Astrocyte (in vitro differentiated cells and primary cell): ENCODE data around the gene MCTP1.

Experiments
- EZH2 ChIP-seq: IDR thresholded peaks from 2 replicates; pipeline ENCODE4 v1.6.1; 2012; ENCODE audit warnings: mild to moderate bottlenecking, low read length, inconsistent platforms; ENCODE audit not compliant: insufficient read depth
- TF ChIP-seq, protein P1 (sequence below): IDR thresholded peaks from 2 replicates; pipeline ENCODE4 v1.5.1; 2011; ENCODE audit warnings: low read depth, mild to moderate bottlenecking, inconsistent platforms, low read length, moderate library complexity; ENCODE audit not compliant: insufficient read depth

DNA sequence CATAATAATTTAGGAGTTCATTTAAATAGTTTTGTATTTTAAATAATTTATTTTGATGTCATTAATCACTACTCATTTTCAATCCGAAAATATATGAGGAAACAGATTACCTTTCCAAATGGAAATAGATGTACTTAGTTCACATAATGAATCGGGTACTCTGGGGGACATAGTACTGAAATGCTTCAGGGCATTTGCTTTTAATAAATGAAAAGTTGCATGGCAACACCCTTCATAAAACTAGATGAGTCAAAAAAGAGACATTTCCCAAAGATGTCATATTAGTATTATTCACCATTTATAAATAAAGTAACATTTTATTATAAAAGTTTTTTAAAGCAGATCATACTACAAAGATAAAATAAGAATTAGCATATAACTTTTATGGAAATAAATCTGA, 177.8 kb downstream of the MCTP1 start:
- TF ChIP-seq, protein P1, sequence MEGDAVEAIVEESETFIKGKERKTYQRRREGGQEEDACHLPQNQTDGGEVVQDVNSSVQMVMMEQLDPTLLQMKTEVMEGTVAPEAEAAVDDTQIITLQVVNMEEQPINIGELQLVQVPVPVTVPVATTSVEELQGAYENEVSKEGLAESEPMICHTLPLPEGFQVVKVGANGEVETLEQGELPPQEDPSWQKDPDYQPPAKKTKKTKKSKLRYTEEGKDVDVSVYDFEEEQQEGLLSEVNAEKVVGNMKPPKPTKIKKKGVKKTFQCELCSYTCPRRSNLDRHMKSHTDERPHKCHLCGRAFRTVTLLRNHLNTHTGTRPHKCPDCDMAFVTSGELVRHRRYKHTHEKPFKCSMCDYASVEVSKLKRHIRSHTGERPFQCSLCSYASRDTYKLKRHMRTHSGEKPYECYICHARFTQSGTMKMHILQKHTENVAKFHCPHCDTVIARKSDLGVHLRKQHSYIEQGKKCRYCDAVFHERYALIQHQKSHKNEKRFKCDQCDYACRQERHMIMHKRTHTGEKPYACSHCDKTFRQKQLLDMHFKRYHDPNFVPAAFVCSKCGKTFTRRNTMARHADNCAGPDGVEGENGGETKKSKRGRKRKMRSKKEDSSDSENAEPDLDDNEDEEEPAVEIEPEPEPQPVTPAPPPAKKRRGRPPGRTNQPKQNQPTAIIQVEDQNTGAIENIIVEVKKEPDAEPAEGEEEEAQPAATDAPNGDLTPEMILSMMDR: no peak
- TF ChIP-seq EZH2: no peak
